ENCODE results near the gene RDH8. TPM values are rescaled to one million over a fixed set of nuclear protein-coding genes. Genes with fewer than 3 reads are reported as not detected.

Gene RDH8, protein sequence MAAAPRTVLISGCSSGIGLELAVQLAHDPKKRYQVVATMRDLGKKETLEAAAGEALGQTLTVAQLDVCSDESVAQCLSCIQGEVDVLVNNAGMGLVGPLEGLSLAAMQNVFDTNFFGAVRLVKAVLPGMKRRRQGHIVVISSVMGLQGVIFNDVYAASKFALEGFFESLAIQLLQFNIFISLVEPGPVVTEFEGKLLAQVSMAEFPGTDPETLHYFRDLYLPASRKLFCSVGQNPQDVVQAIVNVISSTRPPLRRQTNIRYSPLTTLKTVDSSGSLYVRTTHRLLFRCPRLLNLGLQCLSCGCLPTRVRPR
- total RNA-seq = not detected
- long read RNA-seq = 0 reads

DNA sequence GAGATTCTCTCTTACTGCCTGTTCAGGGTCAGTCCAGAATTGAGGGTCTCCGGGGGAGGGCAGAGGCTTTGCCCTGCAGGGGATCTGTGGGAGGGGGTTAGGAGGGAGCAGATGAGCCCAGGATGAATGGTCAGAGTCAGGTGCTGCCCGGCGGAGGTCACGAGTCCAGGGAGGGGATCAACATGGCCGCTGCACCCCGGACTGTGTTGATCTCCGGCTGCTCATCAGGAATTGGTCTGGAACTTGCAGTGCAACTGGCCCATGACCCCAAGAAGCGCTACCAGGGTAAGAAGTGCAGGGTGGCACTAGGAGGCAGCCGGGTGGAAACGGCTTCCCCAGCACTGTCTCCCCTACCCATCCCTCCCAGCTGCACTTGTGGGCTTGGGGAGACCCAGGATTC, at the start of gene RDH8:
Gene RDH8 (plus strand): TSS at position 168 of the 400 bp plus-strand sequence. CDS start 15 bp downstream, at position 183.
- intact Hi-C loops (cut with DNase I) = no loop called here
- ATAC-seq (no peak), DNase-seq (ENCODE audit: missing footprints) (no peak)

DNA sequence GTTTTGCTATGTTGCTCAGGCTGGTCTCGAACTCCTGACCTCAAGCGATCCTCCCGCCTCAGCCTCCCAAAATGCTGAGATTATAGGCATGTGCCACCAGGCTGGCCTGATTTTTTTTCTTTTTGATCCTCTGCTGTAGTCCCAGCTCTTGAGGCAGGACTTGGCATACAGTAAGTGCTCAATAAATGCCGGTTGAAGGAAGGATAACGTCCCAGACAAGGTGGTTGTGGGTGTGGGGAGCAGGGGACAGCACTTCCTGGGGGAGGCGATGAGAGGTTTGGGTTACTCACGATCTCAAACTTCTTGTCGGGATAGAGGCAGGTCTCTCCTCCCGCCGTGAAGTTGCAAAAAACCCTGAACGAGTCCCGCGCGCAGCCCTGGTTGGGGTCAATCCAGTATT, 47.3 kb upstream of the RDH8 start:
- intact Hi-C loops (cut with DNase I) = no loop called here
- ATAC-seq = no peak
- no peak for DNase-seq (ENCODE audit: missing footprints)

DNA sequence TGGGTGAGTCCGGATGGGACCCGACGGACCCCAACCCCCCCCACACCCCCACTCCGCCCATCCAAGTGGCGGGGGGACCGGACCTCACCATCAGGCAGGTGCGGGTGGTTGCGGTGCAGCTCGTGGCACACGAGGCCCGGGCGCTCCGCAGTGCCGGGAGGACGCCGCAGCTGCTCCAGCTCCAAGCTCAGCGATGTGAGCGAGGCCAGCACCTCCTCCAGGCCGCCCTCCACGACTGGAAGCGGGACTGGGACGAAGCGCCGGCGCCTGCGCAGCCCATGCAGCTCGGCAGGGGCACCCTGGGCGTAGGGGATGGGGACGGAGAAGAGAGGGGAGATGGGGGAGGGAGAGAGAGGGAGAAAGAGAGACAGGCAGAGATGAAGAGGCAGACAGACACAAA, 46.8 kb upstream of the RDH8 start:
- intact Hi-C loops (cut with DNase I) = no loop called here
- DNase-seq (ENCODE audit: missing footprints) = no peak
- no peak for ATAC-seq

DNA sequence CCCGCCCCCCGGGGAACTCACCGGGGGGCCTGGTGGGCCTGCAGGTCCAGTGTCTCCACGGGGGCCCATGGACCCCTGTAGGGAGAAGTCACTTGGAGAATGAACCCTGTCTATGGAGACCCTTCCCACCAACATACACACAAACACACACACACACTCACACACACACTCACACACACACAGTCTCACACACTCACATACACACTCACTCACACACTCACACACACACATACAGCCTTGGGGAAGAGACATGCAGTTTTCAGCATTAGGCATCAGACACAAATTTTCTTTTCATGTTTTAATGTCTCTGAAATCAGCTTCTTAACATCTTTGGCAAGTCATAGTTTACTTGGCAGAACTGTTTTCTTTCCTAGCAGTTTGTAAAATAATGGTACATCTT, 46.0 kb upstream of the RDH8 start:
- intact Hi-C loops (cut with DNase I) = no loop called here
- DNase-seq (ENCODE audit: missing footprints) (no peak), ATAC-seq (no peak)

DNA sequence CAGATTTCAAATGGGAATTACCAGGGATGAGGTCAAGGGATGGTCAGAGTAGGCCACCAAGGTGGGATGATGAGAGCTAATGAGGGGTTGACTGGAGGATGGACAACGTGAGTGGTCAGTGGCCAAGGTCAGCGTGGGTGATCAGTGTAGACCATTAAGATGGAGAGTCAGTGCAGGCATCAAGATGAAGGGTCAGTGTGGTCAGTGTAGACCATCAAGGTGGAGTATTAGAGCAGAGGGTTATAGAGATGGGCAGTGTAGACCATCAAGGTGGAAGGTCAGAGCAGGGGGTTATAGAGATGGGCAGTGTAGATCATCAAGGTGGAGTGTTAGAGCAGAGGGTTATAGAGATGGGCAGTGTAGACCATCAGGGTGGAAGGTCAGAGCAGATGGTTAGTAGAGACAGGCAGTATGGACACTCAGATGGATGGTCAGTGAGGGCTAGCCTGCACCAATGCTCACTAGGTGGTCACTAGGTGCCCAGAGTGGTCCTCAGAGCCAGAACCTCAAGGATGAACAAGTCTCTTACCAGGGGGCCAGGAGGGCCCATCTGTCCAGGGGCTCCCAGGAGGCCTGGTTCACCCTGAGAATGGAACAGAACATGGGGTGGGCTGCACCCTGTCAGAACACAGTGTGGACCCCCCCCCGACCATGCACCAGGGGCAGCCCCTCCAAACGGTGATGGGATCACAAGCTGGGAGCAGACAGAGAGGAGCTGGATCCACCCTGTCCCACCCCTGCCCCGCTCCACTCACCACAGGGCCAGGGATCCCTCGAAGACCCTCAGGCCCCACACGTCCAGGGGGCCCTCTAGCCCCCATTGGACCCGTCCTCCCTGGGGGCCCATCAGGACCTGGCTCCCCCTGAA, 44.2 kb upstream of the RDH8 start:
- ATAC-seq = no peak
- DNase-seq (ENCODE audit: missing footprints) = no peak
- intact Hi-C loops (cut with DNase I) = no loop called here

DNA sequence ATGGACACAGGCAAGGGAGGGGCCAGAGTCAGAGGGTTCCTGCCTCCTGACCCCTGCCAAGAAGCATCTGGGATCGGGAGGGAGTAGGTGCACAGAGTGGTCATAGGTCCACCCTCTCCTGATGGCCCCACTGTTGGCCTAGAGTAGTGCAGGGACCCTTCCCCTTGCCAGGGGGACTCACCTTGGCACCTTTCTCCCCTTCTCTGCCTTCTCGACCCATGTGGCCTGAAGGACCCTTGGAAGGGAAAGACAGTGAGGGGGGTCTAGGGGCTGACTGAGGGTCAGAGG, 43.7 kb upstream of the RDH8 start:
- intact Hi-C loops (cut with DNase I) = no loop called here
- DNase-seq (ENCODE audit: missing footprints) = no peak
- no peak for ATAC-seq

DNA sequence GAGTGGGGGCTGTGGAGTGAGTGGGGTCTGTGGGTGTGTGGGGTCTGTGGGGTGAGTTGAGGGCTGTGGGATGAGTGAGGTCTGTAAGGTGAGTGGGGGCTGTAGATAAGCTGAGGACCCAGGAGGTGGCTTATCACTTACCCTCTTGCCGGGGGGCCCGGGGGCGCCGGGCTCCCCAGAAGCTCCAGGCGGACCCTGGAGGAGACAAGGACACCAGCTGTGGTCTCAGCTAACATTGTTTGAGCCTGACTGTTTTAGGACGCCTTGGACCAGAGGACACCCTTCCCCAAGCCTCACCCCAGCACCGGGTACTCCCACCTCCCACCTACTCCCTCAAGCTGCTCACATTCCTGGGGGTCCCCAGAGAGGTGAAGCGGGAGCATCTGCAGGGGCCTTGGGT, 42.8 kb upstream of the RDH8 start:
- ATAC-seq = no peak
- intact Hi-C loops (cut with DNase I) = no loop called here
- no peak for DNase-seq (ENCODE audit: missing footprints)

DNA sequence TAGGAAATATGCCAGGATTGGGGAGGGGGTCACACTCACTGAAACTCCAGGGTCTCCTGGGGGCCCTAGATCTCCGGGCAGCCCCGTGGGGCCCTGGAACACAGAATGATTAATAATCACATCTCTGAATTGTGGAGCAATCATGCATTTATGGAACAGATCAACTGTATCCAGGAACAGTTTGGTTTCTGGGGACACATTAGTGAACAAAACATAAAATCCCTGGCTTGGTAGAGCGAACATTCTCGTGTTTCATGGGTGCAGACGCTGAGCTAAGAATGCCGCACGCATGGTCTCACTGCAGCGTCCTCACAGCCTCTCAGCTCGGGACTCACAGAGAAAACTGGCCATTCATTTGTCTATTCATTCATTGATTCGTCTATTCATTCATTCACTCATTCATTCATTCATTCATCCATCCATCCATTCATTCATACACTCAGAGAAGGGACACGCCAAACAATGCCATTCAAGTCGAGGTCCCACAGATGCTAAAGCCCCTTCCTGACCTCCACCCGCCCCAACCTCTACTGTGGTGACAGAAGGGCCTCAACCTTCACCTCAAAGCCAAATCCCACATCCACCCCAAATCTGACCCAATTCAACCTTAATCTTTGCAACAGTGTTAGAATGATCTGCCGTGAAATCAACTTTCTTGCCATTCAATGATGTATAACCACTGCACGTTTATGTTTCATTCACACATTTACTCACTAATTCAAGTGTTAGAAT, 42.0 kb upstream of the RDH8 start:
- no peak for ATAC-seq
- no peak for DNase-seq (ENCODE audit: missing footprints)
- intact Hi-C loops (cut with DNase I) = no loop called here

DNA sequence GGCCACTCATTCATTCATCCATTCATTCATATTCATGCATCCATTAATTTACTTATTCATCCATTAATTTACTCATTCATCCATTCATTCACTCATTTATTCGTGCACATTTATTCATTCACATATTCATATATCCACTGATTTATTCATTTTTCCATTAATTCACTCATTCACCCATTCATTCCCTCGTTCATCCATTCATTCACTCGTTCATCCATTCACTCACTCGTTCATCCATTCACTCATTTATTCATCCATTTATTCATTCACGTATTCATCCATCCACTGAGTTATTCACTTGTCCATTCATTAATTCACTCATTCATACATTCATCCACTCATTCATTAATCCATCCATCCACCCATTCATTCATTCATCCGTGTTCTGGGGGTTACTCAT, 41.2 kb upstream of the RDH8 start:
- intact Hi-C loops (cut with DNase I) = no loop called here
- DNase-seq (ENCODE audit: missing footprints) (no peak), ATAC-seq (no peak)

DNA sequence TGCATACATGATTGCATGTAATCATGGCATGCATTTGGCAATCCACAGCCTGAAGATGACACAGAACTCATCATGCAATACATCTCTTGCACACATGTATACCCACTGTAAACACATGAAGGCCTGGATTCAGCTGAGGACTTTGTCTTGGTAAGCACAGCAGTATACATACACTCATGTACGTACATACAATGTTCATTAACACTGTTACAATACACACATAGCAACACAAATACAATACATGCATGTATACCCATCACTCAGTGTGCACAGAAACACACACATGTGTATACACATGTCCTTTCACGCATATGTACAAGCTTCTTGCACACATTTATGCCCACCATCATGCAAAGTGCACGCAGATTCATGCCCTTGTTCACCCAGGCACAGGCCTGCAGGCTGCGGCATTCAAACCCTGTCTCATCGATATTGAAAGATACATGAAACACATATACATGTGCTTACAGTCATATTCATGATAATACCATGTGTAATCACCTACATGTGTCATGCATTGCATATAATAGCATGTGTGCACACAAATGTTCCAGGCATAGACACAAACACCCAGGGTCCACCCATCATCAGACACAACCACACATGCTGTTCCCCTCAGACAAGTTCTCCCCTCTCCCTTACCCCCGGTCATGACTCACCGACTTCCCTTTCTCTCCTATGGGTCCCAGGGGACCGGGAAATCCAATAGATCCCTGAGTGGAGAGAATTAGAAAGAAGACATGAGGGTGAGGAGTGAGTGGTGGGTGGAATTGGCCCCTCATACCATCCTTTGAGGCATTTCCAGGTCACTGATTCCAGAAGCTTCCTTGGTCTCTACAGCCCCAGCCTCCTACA, 31.6 kb upstream of the RDH8 start:
- DNase-seq (ENCODE audit: missing footprints) (no peak), ATAC-seq (no peak)
- intact Hi-C loops (cut with DNase I) = no loop called here

DNA sequence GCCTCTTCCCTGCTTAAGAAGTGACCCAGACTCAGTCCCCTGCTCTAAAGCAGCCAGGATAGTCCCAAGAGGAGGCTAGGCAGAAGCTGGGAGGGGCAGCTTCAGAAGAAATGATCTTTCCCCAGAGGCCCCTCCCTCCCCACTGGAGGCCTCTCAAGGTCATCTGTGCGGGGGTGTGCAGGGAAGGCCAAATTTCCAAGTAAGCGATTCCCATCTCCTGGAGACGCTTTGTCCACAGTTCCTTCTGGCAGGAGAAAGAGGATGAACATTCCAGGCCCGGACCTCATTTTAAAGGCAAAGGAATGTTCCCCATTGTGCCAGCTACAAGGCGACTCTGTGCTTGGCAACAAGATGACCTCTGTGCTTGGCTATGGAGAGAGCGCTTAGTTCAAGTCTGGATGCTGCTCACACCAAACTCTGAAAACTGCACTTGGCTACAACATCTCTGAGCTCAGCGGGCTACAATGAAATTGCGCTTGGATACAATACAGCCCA, 26.4 kb upstream of the RDH8 start:
- peak; percentile 91 for ATAC-seq
- intact Hi-C loops (cut with DNase I) = no loop called here

DNA sequence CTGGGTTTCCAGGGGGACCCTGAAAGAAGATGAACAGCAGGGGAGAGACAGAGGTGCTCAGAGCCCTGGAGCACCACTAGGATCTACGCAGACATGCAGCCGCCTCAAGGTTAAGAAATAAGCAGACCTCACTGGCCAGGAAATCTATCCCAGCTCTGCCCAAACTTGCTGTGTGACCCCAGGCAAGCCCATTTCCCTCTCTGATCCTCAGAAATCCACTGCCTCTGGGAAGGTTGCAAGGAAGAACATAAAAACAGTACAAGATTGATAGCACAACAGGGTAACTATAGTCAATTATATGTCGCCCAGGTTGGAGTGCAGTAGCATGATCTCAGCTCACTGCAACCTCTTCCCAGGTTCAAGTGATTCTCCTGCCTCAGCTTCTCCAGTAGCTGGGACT, 23.8 kb upstream of the RDH8 start:
- intact Hi-C loops (cut with DNase I) = no loop called here
- DNase-seq (ENCODE audit: missing footprints) = no peak
- ATAC-seq = no peak

More for the DNA sequence above, 26.4 kb upstream of the RDH8 start:
- DNase-seq (ENCODE audit: missing footprints) = no peak

DNA sequence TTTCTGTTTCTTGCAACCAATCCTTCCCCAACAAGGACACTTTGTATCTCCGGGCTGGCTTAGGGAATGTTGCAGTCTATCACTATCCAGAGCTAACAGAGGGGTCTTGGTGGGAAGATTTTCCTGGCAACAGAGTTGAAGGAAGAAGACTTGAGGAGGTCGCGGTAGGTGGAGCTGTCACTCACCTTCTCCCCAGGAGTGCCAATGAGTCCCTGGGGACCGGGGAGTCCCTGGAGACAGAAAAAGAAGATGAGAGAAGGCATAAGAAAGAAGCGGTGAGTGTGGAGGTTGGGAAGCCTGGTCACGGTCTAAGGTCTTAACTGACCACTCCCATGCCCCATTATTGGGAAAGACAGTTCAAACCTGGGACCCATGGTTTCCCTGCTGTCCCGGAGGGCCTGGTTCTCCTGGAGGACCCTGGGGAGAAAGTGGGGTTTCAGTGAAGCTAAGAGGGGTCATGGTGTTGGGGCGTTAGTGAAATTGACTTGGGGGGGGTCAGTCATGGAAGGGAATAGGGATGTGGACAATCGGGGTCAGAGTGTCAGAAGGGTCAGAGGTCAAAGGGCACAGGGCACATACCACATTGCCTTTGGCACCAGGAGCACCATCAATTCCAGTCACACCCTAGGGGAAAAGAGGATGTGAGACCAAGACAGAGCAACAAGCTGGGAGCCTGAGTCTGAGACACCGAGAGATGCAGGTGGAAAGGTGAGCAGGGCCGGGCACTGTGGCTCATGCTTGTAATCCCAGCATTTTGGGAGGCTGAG, 21.7 kb upstream of the RDH8 start:
- no peak for ATAC-seq
- intact Hi-C loops (cut with DNase I) = no loop called here
- DNase-seq (ENCODE audit: missing footprints) = no peak

DNA sequence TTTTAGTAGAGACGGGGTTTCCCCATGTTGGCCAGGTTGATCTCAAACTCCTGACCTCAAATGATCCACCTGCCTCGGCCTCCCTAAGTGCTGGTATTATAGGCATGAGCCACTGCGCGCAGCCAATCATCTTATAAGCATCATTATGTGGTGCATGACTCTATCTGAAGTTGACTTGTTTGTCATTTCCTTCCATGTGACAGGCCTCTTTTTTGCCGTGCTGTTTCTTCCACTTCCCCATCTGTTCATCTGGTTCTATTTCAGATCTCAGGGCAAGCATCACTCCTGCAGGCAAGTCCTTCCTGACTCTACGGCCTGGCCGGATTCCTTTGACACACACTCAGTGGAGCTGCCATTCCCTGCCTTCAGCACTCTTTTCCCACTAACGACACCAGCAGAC, 18.2 kb upstream of the RDH8 start:
- ATAC-seq (no peak), DNase-seq (ENCODE audit: missing footprints) (no peak)
- intact Hi-C loops (cut with DNase I) = no loop called here

DNA sequence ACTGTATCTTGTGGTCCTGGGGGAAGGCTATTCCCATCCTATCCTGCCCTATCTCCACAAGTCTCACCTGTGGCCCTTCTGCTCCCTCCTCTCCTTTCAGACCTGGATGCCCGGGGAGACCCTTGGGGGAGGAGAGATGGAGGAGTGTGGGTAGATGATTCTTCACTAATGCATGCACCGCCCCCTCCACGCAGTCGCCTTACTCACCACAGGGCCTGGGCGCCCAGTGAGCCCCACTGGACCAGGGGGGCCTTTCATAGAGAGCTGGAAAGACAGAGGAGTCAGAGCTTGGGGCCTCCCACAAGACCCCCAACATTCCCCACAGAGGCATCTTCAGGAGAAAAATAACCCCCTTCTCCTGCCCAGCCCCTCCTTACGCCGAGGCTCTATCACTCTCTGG, 17.3 kb upstream of the RDH8 start:
- DNase-seq (ENCODE audit: missing footprints) (no peak), ATAC-seq (no peak)
- intact Hi-C loops (cut with DNase I) = no loop called here

DNA sequence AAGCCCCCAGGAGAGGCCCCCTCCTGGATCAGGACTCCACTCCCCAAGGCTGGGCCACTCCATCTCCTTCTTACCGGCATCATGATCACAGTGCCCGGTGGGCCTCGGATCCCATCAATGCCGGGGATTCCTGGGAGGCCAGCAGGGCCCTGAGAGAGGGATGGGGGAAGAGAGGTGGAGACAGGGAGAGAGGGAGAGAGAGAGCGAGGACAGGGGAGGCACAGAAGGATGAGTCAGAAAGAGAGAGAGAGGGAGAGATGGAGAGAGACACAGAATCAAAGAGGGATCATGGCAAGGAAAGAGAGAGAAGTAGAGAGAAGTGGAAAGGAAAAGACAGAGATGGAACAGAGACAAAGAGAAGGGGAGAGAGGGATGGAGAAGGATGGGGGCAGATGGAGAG, 16.7 kb upstream of the RDH8 start:
- intact Hi-C loops (cut with DNase I) = no loop called here
- DNase-seq (ENCODE audit: missing footprints) (no peak), ATAC-seq (no peak)

DNA sequence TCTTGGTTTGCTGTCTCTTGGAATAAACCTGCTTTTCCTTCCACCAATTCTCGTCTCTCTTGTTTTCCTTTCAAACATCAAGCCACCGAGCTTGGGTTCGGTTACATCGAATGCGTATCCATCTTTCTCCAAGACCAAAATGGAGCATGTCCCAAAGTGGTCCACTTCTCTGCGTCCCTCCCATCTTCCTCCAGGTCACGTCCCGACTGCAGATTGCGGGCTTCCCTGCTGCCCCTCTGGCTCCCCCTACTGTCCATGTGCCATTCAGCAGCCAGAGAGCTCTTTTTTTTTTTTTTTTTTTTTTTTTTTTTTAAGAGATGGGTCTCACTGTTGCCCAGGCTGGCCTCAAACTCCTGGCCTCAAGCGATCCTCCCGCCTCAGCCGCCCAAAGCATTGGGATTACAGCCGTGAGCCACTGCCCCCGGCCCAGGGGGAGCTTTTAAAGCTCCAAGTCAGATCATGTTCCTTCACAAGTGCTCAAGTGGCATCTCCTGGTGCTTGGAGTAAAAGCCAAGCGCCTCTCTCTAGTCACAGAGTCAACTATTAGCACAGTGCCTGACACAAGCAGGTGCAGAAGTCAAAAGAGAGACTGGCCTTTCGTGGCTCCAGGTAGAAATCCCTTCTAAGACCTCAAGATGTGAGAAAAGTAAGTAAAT, 13.0 kb upstream of the RDH8 start:
- peak; percentile 45 for ATAC-seq
- intact Hi-C loops (cut with DNase I) = no loop called here

DNA sequence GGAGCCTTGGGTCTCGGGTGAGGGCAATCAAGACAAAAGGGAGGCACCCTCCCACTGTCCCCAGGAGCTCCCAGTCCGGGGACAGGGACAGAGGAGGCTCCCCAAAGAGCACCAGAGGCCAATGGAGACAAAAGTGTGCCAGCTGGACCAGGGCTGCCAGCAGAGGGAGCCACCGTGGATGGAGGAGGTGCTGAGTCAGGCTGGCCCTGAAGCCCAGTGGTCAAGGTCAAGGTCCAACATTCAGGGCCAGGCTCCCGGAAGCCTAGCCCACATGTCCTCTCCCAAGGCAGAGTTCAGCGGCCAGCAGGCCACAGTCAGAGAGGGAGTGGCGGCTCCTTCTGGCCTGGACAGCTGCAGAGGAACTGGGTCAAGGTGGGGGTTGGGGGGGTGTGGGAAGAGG, 11.4 kb upstream of the RDH8 start:
- peak; percentile 23 for ATAC-seq
- peak; percentile 77 for DNase-seq (ENCODE audit: missing footprints)
- intact Hi-C loops (cut with DNase I) = no loop called here

More for the DNA sequence above, 13.0 kb upstream of the RDH8 start:
- DNase-seq (ENCODE audit: missing footprints) = no peak
